ENCODE data around the gene PAPSS2.
"Not testable (repeated sequence)": the region's sequence is repeated elsewhere in the genome, so short reads cannot be mapped to it uniquely, and the experiment has no call there.

Gene PAPSS2

DNA sequence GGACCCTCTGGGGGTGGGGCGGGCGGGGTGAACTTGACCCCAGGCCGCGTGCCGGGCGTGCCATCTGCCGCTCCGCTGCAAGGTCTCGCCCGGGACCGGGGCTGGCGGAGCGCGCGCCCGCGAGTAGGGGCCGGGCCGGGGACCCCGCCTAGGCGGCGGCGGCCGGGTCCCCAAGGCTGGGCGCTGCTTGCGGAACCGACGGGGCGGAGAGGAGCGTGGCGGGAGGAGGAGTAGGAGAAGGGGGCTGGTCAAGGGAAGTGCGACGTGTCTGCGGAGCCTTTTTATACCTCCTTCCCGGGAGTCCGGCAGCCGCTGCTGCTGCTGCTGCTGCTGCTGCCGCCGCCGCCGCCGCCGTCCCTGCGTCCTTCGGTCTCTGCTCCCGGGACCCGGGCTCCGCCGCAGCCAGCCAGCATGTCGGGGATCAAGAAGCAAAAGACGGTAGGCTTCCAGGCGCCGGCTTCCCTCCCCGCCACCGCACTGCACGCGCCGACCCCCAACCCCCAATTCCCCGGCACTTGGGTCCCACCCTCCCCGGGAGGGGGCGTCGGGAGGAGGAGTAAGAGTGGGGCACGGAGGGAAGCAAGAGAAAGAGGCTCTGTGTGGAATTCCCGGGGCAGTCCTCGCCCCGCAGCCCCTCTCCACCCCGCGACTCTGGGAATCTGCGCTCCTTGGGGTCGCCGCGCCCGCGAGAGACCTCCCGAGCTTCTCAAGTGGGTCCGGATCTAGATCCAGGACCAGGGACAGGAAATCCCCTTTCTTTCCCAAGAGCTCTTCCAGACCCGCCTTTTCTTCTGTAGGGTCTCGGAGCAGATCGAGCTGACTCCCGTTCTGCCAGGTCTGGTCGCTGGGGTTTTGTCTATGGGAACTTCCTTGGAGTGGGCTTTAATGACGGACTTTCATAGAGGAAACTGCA is at the start of gene PAPSS2:
Gene PAPSS2 (plus strand): TSS at position 308 of the 913 bp plus-strand sequence. CDS start 104 bp downstream, at position 412.
- DNase-seq (ENCODE audit: low read depth), result no peak

DNA sequence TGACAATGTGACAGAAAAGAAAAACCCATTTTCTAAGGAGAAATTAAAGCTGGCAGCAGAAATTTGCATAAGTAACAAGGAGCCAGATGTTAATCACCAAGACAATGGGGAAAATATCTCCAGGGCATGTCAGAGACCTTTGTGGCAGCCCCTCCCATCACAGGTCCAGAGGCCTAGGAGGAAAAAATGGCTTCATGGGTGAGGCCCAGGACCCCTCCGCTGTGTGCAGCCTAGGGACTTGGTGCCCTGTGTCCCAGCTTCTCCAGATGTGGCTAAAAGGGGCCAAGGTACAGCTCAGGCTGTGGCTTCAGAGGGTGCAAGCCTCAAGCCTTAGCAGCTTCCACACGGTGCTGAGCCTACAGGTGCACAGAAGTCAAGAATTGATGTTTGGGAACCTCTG is 48.3 kb upstream of the PAPSS2 start:
- not testable (repeated sequence) for DNase-seq (ENCODE audit: low read depth)

DNA sequence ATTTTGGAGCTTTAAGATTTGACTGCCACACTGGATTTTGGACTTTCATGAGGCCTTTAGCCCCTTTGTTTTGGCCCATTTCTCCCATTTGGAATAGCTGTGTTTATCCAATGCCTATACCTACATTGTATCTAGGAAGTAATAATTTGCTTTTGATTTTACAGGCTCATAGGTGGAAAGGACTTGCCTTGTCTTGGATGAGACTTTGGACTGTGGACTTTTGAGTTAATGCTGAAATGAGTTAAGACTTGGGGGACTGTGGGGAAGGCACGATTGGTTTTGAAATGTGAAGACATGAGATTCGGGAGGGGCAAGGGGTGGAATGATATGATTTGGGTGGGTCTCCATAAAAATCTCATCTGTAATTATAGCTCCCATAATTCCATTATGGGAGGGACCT is 47.6 kb upstream of the PAPSS2 start:
- DNase-seq (ENCODE audit: low read depth), result no peak

DNA sequence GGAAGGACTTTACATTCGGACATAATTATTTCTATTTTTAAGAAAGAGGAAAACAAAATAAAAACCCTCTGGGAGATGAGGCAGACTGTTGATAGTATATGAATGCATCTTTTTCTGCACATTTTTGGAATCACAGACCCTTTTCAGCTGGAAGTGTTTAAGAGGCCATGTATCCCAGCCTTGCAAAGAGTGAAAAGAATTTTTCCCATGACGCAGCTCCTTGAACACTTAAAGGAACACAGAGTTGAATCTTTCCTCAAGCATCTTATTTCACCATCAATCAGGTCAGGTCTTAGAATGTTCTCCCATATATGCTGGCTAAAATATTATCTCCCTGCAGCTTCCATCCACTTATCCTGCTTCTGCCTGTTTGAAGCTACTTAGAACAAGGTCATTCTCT is 45.9 kb upstream of the PAPSS2 start:
- DNase-seq (ENCODE audit: low read depth), result no peak

DNA sequence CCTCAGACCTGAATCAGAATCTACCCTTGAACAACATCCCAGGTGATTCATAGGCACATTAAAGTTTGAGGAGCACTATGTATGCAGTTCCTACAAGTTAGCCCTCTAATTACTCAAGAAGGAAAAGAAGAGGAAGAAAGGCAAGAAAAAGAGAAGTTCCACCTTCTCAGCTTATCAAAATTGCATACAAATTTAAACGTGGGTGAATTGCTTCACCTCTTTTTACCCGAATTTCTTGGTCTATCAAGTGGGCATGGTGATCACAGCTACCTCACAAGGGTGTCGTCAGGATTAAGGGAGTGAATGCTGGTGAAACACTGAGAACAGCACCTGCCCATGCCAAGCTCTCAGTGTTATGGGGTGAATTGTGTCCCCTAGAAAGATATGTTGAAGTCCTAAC is 43.8 kb upstream of the PAPSS2 start:
- no peak for DNase-seq (ENCODE audit: low read depth)

DNA sequence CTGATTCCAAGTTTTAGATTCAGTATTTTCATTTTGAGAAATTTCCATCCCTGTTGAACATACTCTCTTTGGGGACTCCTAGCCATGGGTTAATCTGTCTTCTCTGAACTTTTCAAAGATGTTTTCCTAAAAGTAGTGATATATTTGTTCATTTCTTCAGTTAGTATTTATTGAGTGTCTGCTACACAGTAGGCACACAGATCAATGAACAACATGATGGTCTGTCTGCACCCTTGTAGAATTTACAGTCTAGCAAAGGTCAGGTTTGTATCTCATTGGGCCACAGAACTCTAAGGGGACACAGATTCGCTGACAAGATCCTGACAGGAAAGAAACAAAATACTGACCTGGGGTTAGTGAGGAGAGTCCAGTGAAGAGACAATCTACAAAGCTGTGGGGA is 42.2 kb upstream of the PAPSS2 start:
- DNase-seq (ENCODE audit: low read depth), result no peak

DNA sequence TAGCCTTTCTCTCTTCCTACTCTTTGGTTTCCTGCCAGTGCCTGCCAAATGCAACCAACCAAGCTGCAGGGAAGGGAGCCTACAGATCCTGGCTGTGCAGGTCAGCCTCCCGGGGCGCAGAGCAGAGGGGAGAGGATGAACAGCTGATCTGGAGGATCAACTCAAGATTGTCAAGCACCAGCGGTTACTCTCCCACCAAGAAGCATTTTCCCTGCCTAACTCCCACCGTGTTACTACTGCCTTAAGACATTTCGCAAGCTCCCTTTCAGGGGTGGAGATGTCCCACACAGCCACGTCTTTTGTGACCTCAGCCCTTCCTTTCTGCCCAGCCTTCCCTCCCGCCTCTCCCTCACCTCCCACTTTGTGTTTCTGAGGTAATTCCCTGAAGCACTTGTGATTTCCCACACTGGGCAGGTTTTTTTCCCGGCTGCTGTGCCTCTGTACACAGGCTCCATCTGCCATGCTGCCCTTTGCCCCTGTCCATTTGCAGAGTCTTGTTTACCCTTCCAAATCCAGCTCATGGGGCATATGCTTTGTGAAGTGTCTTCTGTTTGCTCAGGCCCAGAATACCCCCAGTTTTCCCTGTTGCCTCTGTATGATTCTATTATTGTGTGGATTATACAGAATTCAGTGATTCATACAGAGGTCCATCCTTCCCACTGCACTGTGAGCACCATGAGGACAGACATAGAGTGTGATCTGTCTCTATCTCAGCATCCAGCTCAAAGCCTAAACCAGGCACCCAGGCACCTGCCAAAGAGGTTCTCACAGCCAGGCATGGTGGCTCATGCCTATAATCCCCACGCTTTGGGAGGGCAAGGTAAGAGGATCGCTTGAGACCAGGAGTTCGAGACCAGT is 40.9 kb upstream of the PAPSS2 start:
- no peak for DNase-seq (ENCODE audit: low read depth)

DNA sequence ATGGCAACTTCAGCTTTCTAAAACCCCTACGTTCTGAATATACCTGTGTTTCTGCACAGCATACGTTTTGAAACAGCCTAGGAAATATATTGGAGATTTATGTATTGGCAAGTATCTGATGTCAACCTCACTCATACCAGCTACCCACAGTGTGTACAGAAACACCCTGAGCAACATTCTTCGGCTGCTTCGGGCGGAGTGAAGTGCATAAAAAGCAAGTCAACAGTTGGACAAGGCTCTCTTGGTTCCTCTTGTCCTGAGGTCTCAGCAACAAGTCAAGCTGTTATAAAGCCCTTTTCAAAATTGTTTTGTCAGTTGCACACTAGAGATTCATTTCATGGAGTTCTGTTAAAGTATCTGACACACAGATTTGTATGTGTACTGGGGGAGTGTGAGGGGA is 40.0 kb upstream of the PAPSS2 start:
- no peak for DNase-seq (ENCODE audit: low read depth)

DNA sequence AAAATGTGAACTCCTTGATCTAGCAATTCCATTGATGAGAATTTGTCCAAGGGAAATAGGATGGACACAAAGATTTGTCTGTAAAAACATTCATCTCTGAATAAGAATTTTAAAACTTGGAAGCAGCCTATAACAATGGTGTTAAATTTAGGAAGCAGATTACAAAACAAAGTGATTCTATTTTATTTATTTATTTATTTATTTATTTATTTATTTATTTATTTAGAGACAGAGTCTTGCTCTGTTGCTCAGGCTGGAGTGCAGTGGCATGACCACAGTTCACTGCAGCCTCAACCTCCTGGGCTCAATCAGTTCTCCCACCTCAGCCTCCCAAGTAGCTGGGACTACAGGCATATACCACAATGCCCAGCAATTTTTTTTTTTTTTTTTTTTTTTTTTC is 38.2 kb upstream of the PAPSS2 start:
- DNase-seq (ENCODE audit: low read depth), result not testable (repeated sequence)

DNA sequence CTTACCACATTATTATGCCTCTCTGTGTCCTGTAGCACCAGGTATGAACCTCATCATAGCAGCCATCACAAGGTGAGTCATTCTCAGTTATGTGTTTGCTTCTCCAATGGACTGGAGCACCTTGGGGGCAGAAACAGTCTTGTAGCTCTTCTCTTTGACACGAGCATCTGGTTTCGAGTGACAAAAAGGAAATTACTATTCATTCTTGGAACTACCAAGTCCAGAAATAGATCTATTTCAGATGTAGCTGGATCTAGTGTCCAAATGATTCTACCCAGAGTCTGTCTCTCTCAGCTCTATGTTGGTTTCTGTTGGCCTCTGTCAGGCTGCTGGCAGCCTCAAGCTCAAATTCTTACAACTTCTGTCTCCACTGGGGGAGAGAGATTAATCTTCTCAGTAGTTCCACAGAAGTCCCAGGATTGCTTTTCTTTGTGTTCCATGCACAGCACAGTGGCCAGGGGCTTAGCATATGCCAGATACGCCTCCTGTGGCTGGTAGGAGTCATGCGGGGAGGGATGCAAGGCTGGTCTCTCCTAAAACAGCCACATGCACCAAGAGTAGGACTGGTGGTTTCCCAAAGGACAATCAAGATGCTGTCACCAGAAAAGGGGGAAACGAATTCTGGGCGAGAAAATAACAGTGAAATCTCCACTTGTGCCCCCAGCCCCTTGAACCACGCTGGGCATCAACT is 37.2 kb upstream of the PAPSS2 start:
- DNase-seq (ENCODE audit: low read depth), result no peak

DNA sequence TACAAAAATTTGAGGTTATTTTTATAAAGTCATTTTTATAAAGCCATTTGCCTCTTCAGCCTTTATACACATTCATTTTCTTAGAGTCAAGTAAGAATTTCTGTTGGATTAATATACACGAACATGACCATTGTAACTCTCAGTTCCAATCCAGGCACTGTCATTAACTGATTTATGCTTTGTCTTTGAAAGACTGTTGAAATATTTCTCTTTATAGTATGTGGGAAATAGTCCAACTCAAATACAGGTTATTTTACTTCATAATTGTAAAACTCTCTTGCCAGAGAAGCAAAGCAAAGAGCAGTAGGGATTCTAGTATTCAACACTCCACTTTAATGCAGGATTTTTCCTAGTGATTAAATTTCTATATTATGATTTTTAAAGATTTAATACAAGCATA is 36.5 kb upstream of the PAPSS2 start:
- no peak for DNase-seq (ENCODE audit: low read depth)

DNA sequence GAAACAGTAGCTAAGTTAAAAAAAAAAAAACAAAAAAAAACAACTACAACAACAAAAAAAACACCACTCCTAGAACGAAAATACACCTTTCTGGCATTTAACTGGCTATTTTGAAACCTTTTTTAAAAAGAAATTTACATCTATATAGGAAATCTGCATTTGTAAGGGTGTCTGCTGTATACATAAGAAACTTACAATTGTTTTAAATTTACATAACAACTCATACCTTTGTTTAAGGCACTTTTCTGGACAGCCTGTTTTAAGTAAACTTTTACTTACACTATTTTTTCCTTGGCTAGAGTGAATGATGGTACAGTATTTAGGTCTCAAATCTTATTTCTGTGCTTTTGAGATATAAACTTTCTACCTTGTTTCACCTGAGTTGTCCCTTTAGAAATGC is 34.0 kb upstream of the PAPSS2 start:
- no peak for DNase-seq (ENCODE audit: low read depth)

DNA sequence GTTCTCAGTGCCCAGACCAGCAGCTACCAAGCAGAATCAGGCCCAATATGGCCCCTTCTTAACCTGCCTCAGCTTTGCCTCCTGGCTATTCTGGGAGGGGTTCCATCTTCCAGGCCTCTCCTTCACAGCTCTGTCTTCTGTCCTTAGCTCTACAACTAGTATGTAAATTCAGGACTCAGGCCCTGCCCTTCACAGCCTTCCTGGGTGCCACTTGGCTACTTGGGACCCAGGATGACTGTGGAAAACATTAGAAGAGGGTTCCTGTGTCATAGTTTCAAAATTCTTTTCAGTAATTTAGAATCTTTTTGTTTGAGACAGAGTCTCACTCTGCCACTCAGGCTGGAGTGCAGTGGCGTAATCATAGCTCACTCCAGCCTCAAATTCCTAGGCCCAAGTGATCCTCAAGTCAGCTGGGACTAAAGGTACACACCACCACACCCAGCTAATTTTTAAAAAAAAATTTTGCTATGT is 33.2 kb upstream of the PAPSS2 start:
- DNase-seq (ENCODE audit: low read depth), result no peak

DNA sequence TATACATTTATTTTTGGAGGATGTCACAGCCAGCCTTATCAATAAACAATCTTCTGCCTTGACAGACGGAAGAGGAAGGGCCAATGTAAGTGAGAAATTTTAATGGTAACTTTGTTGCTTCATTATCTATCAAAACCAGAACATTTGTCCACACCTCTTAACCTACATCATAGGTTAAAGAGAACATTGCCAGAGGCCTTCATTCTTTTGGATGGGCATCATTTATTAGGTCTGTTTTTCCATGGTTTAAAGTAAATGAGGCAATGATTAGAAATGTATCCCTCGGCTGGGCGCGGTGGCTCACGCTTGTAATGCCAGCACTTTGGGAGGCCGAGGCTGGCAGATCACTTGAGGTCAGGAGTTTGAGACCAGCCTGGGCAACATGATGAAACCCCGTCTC is 29.5 kb upstream of the PAPSS2 start:
- no peak for DNase-seq (ENCODE audit: low read depth)

DNA sequence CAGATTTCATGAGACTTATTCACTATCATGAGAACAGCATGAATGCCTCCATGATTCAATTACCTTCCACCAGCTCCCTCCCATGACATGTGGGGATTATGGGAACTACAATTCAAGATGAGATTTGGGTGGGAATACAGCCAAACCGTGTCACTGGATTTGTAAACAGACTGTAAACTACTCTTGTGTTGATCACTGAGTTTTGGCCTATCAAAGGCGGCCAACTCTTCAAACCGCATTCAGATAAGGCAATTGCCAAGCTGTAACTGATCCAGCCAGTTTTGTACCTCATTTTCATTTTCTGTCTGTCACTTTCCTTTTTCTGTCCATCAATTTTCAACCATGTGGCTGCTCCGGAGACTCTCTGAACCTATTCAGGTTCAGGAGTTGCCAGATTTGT is 27.2 kb upstream of the PAPSS2 start:
- DNase-seq (ENCODE audit: low read depth), result no peak

DNA sequence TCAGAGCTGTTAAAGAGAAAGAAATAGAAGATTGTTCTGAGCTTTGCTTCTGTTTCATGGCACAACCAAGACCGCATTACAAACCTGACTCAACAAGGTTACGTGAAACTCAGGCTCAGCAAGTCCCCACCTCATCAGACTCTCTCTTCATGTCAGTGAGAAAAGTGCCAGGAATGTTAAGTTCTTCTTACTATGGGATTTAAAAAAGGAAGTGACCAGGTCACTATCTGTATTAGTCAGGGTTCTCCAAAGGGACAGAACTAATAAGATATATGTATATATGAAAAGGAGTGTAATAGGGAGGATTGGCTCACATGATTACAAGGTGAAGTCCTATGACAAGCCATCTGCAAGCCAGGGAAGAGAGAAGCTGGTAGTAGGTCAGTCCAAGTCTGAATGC is 25.4 kb upstream of the PAPSS2 start:
- DNase-seq (ENCODE audit: low read depth), result no peak

DNA sequence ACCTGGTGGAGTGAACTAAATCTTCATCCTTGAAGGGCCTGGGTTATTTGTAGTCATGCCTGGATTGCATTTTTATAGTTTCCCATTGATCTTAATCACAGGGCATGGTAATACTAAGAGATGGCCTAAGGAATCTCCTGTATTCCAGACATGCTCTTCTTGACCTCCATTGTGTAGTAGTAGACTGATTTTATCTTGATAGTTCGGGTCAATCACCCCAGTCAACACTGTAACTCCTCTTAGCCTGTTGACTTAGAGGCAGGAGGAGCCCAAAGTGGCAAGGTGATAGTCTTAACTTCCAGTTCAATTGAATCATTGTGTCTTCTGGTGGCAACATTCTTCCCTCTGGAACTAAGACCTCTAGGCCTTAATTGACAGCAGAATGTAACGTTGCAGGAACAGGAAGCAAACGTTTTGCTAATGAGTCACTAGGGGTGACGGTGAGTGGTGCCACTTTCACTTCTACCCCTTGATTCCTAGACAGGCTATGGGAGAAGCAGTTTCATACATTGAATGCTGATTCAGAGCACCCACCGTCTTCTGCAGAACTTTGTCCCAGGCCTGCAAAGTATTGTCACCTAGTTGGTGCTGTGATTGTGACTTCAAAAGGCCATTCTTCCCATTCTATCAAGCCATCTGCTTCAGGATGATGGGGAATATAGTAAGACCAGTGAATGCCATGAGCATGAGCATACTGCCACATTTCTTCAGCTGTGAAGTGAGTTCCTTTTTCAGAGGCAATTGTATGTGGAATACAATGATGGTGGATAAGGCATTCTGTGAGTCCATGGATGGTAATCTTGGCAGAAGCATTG is 24.0 kb upstream of the PAPSS2 start:
- DNase-seq (ENCODE audit: low read depth), result no peak

DNA sequence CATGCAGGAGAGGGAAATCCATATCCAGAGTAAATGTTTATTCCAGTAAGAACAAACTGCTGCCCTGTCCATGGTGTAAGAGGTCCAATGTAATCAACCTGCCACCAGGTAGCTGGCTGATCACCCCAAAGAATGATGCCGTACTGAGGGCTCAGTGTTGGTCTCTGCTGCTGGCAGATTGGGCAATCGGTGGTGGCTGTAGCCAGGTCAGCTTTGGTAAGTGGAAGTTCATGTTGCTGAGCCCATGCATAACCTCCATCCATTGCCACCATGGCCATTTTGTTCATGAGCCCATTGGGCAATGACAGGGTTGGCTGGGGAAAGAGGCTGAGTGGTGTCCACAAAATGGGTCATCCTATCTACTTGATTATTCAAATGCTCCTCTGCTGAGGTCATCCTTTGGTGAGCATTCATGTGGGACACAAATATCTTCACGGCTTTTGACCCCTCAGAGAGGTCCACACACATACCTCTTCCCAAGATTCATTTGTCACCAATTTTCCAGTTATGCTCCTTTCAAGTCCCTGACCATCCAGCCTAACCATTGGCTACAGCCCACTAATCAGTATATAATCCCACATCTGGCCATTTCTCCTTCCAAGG is 23.3 kb upstream of the PAPSS2 start:
- DNase-seq (ENCODE audit: low read depth), result no peak

DNA sequence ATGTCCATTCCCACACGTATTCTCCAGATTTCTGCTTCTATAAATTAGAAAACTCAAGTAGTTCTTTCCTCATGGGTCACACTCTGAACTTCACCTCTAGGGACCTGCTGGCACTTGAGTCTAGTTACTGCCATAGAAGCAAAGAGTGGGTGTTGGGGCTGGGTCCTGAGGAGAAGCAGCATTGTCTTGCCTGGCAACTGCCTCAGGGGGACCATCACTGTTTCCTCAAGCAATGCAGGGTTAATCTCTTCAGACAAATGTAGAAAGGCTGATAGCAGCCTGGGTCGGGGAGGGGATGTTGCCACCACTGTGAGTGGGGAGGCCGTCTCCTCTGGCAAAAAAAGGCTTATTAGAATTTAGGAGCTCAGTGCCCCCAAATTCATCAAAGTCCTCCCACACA is 20.2 kb upstream of the PAPSS2 start:
- no peak for DNase-seq (ENCODE audit: low read depth)

DNA sequence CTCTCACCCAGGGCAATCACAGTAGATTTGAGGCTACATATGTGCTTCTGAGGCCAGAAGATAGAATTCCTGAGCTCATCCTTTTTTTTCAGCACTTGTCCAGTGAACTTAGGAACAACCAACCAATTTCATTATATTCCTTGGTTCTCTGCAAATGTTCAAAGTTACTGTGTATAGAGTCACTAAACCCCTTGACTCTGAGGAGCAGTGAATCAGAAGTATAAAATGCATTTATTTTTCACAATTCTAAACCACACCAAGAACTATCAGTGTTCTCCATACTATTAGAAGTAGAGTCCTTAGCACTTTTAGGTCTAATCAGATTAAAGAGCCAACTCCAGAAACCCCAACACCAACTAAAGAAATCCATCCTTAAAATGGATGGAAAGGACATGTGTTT is 19.6 kb upstream of the PAPSS2 start:
- no peak for DNase-seq (ENCODE audit: low read depth)

DNA sequence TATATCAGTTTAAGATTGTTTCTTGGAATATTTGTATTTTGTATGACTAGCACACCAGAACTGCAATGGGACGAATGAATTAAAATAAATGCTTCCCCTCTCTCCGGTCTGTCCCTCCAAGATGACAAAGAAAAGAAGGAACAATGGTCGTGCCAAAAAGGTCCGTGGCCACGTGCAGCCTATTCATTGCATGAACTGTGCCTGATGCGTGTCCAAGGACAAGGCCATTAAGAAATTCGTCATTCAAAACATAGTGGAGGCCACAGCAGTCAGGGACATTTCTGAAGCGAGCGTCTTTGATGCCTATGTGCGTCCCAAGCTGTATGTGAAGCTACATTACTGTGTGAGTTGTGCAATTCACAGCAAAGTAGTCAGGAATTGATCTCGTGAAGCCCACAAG is 17.2 kb upstream of the PAPSS2 start:
- DNase-seq (ENCODE audit: low read depth), result no peak
